HG03558 (cell line): Measurements from ENCODE around the gene SETD7.

Experiments
- ATAC-seq: cut with Tn5 transposase; IDR thresholded peaks from one replicate; pipeline ENCODE4 v1.9.1; 2021; ENCODE audit warnings: moderate number of reproducible peaks; ENCODE audit not compliant: unreplicated experiment; ENCODE audit errors: extremely low read depth

Gene SETD7

DNA sequence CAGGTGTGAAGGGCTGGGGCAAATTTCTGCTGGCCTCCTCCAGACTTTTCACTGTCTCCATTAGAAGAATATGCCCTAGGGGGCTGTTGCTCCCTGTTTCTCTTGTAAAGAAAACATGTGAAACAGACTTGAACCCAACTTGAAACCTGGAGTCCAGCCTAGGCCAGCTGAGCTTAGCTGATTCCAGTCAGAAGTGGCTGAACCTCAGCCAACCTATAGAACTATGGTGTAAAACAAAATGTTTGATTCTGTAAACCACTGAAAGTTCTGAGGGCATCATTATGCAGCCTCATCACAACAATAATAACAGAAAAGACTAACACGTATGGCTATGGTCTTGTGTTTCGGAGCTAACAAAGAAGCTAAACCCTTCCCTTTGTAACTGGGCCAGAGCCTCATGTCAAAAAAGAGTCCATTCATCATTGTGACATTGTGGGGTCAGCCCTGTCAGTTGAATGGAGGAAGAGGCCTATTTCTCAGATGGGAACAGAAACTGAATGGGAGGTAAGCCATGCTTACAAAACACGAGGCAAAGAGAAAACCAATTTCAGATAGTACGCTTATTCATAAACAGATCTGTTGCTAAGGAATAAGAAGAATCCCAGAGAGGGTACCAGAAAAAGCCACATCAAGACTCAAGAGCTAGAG, 34.1 kb downstream of the SETD7 start:
- ATAC-seq: no peak

DNA sequence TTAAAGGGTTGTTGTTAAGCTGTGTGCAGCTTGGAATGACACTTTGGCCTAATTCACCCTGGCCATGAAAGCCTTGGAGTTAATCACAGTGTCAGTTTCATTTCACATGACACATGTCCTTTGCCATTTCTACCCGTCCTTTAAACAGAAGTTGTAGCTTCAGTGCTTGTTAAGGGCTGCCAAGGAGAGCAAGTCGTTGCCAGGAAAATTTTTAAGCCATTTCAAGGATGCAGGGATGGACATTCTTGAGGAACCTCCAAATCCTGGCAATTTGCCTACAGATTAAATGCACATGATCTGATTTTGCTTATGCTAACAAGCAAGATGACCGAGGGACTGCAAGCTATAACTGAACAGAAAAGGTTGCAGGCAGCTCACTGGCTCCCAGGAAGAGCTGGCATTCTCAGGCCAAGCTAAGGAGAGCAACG, 40.5 kb downstream of the SETD7 start:
- no peak for ATAC-seq

DNA sequence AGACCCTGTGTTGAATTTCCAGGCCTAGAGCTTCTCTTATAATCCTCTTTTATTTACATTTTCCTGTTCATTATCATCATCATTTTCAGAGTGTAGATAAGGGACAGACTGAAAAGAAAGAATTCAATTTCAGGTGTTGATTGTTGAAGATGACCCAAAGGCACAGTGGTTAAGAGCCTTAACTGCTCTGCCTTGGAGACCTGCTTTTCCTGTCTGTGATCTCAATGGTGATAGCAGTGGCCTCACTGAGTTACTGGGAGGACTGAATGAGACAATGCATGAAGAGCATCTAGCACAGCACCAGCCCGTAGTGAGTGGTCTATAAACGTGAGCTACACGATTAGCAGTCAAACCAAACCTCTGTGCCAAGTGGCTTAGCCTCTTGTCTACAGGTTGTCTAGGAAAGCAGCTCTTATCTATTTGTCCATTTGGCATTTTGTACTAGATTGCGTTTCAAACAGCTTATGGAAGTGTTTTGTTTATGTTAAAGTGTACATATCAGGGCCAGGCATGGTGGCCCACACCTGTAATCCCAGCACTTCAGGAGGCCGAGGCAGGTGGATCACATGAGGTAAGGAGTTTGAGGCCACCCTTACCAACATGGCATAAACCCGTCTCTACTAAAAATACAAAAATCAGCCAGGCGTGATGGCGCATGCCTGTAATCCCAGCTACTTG, 41.5 kb downstream of the SETD7 start:
- no peak for ATAC-seq

DNA sequence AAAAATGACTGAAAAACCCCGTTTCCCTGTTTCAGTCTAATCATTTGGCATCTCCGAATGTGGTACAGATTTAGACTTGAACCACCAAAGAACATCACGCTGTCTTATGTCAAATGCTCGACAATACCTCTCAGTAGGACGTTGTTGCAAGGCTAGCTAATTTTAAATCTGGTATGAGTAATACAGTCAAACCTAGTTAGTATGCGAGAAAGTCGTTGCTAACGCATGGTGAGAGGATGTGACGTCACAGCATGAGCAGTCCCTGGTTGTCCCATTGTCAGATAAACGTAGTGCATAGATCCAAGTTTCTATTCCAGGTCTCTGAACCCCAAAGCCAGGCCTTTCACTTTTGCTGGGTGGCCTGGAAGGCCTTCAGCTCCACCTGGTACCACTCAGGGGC, 44.7 kb downstream of the SETD7 start:
- ATAC-seq: no peak

DNA sequence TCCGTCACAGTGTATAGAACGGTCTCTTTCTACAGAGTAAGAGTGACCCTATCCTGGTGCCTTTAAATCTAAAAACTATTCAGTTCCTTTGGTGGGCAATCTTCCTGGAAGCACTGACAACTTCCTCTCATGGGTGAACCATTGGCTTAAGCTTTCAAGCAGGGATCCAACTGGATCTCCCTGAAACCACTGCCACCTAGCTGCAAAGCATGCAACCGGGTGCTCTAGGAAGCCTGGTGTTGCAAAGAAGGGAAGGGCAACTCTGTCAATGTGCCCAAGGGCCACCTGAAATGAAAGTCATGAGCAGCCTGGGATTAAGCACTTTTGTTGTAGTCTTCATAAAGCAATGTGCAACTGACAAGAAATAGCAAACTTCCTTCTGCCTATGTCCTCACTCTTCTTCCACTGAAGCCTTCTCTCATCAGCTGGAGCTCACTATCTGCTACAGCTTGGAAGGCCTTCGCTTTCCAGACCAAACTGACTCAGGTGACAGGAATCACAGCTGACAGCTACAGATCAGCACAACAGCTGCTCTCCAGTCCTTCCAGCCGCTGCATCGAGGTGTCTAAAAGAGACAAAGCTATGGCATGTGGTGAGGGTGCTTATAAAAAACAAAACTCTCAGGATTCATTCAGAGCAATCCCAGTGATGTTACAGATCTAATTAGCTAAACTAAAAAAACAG, 46.1 kb downstream of the SETD7 start:
- no peak for ATAC-seq

DNA sequence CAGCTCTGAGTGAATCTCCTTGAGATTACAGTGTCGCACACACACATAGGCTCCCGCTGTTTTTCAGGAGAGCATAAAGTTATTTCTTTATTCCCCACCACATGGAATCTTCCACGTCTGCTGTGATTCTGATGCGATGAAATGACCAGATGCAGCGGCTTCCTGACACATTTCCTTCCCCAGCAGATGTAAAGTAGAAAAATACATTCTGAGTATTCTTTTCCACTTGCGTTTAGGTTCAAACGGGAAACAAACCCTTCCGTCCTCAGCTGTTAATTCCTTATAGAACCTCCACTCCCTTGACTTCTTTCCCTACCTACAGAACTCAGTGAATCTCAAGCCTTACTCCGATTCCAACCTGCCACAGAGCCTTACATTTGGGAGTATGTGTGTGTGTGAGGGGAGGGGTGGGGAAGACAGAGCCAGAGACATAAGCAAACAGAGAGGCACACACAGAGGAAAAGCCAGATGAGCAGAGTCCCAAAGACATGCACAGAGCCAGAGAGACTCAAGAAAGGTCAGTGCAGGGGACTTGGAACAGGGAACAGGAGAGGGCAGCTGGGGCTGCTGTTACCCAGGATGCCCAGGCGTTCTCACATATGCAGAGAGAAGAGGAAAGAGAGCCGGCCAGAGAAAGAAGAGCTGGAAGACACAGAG, 47.3 kb downstream of the SETD7 start:
- ATAC-seq: no peak

DNA sequence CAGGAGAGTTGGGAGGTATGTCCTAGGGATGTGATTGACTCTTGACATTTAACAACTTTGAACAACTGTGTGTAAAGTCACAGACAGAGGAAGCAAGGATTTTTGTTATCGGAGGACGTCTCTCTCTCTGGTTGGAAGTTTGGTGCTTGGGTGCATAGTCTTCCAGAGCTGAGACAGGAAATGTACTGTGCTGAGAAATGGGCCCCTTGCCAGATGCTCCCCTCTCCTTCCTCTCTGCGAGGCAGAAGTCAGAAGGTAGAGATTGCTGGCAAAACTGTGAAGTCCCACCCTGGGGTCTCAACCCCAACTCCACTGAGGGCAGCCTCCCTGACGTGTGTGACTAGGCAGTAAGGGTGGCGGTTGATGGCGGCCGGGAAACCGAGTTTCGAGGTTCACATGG, 49.2 kb downstream of the SETD7 start:
- no peak for ATAC-seq

DNA sequence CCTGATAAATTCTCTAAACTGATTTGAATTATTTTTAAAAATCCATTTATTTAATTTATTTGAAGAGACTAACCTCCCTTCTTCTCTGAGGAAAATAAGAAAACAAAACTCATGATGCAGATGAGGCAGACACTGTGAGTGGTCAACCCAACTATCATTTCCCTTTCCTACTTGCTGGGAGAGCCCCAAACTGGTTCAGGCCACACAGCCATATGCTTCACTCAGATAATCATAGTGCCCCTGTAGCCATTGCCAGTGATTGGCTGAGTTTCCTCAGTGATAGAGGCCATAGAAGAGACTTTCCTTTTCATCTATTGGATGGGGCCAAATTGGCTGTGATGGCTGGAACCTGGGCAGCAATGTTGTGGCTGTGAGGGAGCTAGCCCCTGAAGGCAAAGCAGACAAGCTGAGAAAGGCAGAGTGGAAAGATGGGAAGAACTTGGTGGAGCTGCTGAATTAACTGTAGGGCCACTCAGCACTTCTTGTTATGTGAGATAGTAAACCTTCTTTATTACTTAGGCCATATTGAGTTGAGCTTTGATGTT, 52.3 kb downstream of the SETD7 start:
- no peak for ATAC-seq

DNA sequence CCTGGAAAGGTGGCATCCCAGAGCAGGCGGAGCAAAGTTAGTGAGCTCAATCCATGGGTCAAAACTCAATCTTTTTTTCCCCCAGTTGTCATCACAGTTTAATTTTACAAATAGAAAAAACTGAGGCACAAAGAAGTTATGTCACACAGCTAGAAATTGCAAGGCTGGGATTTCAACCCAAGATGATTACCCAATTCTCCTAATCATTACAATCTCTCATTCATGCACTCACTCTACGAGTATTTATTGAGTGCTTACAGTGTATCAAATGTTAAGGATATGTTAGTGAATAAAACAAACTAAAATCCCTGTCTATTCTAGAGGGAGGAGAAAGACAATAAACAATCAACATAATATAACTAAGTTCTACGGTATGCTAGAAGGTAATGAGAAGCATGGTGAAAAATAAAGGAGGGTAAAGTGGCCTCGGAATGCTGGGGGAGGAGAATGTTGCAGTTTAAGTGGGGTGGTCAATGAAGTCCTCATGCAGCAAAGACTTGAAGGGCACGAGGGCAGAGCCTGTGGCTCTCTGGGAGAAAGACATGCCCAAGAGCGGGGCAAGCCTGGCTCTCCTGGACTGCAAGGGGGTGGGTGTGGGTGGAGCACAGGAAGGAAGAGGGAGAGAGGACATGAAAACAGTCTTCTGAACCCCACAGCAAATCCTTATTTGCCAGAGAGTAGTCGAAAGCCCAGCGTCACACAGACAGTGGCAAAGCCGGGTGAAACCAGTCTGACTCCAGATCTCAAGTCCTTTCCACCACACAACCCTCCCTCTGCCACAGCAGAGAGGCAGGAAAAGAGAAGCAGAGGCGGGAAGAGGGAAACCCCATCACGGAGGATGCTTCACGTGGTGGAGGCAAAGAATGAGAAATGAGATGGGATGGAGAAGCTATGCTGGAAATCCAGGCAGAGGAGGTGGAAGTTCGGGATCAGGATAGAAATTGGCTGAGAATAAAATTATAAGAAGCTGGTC, 53.8 kb downstream of the SETD7 start:
- ATAC-seq: no peak

DNA sequence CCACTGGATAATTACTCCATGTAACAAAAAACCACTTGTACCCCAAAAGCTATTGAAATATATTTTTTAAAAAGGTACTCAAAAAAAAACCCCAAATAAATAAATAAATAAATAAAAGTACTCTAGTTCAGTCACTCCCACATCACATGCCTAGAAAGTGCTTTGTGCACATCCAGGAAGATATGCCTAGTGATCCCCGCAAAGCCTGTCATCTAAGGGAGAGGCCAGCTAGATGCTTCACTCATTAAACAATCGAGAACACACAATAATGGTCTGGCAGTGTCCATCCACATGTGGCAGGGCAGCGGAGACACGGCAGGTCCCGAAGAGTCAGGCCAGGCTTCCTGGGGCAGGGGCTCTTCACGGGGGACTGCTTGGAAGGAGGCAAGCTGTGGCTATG, 54.5 kb downstream of the SETD7 start:
- ATAC-seq: no peak

DNA sequence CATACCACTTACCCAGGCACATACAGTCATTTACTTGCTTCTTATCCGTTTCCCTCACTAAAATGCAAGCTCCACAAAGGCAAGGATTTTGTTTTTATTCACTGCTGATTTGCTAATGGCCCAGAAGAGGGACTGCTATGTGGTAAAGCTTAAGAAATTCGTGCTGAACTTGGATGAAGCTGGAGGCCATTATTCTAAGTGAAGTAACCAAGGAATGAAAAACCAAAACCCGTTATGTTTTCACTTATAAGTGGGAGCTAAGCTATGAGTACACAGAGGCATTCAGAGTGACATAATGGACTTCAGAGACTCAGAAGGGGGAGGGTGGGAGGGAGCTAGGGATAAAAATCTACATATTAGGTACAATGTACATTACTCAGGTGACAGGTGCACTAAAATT, 54.9 kb downstream of the SETD7 start:
- no peak for ATAC-seq

DNA sequence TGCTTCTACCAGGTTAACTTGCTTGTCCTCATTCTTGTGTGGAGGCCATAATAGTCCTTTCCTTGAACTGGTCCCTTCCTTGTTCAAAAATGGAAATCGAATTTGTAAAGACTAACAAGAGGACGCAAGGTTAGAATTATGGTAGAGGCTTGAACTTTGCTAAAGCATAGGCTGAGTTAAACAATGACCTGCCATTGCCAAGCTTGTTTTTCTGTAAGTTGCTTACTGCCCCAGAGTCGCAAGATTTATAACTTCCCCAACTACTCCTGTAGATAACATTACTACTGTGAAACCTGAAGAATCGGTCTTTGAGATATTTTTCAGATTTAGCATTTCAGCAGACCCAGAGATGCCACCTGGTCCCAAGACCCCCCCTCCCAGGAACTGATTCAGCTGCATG, 56.8 kb downstream of the SETD7 start:
- no peak for ATAC-seq

DNA sequence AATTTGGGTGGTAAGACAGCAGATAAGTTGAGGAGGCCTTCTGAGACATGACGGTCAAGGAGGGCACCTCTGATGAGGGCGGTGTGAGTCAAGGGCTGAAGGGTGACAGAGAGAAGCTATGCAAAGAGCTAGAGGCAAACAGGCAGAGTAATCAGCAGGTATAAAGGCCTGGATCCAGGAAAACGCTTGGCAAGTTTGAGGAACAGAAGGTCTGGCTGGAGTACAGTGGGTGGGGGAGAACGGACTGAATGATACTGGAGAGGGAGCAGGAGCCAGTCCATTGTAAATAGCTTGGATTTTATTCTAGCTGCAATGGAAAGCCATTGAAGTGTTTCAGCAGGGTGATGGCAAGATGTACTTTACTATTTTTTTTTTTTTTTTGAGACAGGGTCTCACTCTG, 62.8 kb downstream of the SETD7 start:
- ATAC-seq: no peak

DNA sequence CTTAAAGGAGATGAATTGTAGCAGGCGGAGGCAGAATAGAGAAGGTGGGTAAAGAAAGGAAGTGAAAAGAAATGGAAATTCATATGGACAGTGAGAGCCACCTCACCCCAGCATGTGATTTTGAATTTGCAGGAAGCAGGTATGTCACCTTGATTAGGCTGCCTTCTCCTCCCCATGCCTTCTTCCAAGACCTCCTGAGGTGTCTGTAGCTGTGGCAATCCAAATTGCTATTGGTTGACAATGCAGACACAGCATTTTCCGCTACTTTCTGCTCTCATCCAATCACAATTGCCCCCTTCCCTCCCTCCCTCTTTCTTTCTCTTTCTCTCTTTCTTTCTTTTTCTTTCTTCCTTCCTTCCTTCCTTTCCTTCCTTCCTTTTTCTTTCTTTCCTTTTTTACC, 63.6 kb downstream of the SETD7 start:
- ATAC-seq: no peak

DNA sequence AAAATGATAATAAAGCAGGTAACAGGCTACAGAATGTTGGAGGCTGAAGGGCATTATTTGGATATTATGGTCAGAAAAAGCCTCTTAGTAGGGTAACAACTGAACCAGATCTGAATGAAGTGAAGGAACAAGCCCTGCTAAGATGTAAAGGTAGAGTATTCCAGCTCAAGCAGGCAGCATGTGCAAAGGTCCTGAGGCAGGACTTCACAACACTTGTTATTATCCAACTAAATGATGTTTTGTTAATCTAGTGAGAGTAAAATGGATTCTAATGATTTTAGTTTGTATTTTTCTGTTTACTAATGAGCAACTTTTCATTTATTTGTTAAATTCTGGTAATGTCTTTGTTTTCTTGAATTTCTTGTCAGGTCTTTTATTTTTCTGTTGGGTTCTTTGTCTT, 66.4 kb downstream of the SETD7 start:
- ATAC-seq: no peak

DNA sequence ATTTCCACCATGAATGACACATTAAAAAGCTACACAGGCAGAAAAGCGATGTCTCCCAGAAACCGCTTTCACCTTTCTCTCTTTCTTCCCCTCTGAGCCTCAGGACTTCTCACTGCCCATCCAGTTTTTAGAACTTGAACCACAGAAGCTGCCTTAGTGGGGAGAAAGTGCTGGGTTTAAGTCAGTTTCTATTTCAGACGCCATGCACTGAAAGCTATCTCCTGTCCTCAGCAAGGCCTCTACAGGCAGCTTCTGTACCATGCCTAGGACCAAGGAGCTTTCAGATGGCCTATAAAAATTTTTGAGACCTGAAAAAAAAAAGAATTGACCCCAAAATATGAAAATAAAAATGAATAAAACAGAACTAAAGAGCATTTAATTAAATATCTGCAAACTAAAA, 67.6 kb downstream of the SETD7 start:
- ATAC-seq: no peak

DNA sequence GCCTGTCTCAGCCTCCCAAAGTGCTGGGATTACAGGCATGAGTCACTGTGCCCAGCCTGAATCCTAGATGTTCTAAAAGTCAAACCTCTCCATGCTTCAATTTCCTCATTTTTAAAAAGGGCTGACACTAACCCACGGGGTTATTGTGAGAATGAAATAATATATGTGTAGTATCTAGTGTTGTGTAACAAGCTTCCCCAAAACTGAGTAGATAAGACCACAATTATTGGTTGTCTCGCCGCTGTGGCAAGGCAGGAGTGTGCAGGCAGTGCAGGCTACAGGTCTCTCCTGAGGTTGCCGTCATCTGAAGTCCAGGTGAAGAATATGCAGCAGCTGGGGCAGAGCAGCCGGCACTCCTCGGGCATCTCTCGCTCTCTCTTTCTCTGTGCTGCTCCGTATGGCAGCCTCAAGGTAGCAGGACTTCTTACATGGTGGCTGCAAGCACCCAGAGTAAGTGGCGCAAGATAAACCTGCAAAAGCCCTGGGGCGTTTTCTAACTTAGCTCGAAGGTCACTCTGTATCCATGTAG, 71.2 kb downstream of the SETD7 start:
- ATAC-seq: no peak

DNA sequence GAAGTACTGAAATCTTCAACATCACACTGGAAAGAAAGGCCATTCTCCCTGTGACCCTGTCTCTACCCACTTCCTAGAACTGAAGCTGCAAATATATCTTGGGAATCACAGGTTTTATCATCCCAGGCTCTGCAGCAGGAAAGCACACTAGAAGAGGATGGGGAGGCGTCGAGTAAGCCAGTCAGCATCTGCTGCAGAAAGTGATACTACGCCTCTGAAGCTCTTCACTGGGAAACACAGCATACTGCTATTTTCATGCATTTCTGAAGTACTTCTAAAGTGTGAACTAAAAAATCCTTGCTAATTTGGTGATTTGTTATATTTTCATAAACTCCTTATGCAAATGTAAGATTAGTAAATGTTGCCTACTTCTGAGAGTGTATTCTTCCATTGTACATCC, 73.0 kb downstream of the SETD7 start:
- no peak for ATAC-seq

DNA sequence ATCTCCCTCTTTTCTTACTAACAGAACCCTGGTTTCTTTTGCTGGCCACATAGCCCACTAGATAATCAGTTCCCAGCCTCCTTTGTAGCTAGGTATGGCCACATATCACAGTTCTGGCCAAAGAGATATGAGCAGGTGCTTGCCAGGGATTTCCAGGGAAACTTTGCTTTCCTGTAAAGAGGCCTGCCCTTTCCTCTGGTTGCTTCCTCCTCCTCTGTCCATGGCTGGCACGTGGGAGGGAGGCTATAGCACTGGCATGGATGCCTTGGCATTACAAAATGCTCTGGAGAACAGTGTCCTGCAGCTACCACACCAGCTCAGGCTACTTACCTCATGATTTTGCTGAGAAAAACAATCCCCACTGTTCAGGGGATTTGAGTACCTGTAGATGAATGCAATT, 74.6 kb downstream of the SETD7 start:
- no peak for ATAC-seq

DNA sequence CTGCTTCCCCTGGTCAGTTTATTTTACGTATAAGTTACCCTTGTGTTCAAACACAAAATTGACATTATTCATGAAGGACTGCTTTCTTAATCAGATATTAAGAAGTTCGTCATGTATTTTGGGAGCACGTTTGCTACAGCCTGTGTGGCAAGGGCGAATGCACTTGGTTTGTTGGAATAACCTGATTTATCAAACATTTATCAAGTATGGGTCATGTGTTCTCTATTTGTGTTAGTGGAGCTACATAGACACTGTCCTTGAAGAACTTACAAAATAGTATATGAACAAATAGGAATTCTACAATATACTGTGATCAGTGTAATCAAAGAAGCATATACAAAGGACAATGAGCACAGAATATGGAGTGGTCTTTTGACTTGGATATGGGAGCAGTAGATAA, 79.7 kb downstream of the SETD7 start:
- ATAC-seq: no peak
